ENCODE results near the gene TMEM236. TPM values are rescaled to one million over a fixed set of nuclear protein-coding genes. Genes with fewer than 3 reads are reported as not detected.

TMEM236 gene
- polyA plus RNA-seq, 1 of the 3 experiments (the other 2 are of a cell fraction) = 0.02 TPM

DNA sequence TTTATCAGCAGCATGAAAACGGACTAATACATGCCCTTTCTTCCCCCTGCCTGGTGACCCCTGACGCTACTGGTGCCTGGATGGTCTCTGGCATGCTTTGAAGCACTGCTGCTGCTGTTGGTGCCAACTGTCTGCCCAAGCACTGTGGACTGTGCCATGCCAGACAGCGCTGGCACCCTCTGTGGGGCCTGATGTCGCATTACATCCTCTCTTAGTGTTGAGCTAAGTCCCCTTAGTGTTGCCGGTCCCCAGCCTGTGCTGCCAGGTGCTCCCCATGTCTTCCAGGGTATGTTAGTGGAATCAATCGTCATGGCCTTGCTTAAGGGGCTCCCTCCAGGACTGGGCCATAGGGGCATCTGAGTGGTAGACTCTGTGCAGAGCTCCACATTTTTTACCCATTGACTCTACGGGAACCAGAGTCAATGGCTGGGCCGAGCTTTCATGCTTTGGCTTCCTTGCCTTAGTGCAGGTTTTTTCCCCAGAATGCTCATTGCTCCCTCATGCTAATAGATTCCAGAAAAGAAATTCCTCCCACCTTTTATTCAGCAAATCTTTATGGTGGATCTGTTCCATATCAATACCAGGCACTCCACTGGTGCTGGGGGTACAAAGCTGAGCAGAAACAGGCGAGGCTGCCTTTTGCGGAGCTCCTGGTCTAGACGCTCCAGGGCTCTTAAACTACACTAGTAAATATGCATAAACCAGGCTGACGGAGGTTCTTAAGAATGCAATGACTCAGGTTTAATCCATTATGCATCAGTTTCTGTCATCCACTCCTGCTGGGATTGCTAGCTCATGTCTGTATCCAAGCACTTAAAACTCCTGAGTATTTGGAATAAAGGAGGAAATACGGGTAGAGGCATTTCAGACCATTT lies 35.3 kb downstream of the TMEM236 start (continued):
- TF ChIP-seq RFX5 (IDR thresholded peaks at IDR 0.05; ENCODE audit: low read length) (peak; percentile 28; the same call in 1 of the 2 replicates), FOSL2 (IDR thresholded peaks at IDR 0.05; ENCODE audit: borderline replicate concordance, low read depth) (peak; percentile 97), SIN3A (IDR thresholded peaks at IDR 0.05; ENCODE audit: borderline replicate concordance, low read depth, low read length) (peak; percentile 46; the same call in 1 of the 2 replicates)
- TF ChIP-seq, protein P1, sequence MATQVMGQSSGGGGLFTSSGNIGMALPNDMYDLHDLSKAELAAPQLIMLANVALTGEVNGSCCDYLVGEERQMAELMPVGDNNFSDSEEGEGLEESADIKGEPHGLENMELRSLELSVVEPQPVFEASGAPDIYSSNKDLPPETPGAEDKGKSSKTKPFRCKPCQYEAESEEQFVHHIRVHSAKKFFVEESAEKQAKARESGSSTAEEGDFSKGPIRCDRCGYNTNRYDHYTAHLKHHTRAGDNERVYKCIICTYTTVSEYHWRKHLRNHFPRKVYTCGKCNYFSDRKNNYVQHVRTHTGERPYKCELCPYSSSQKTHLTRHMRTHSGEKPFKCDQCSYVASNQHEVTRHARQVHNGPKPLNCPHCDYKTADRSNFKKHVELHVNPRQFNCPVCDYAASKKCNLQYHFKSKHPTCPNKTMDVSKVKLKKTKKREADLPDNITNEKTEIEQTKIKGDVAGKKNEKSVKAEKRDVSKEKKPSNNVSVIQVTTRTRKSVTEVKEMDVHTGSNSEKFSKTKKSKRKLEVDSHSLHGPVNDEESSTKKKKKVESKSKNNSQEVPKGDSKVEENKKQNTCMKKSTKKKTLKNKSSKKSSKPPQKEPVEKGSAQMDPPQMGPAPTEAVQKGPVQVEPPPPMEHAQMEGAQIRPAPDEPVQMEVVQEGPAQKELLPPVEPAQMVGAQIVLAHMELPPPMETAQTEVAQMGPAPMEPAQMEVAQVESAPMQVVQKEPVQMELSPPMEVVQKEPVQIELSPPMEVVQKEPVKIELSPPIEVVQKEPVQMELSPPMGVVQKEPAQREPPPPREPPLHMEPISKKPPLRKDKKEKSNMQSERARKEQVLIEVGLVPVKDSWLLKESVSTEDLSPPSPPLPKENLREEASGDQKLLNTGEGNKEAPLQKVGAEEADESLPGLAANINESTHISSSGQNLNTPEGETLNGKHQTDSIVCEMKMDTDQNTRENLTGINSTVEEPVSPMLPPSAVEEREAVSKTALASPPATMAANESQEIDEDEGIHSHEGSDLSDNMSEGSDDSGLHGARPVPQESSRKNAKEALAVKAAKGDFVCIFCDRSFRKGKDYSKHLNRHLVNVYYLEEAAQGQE (IDR thresholded peaks at IDR 0.05; ENCODE audit: low read depth, low read length) = peak; percentile 60
- TF ChIP-seq, protein P2, sequence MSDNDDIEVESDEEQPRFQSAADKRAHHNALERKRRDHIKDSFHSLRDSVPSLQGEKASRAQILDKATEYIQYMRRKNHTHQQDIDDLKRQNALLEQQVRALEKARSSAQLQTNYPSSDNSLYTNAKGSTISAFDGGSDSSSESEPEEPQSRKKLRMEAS (IDR thresholded peaks at IDR 0.05; ENCODE audit: low read depth) = peak; percentile 52; the same call in 1 of the 2 replicates
- TF ChIP-seq, protein P3, sequence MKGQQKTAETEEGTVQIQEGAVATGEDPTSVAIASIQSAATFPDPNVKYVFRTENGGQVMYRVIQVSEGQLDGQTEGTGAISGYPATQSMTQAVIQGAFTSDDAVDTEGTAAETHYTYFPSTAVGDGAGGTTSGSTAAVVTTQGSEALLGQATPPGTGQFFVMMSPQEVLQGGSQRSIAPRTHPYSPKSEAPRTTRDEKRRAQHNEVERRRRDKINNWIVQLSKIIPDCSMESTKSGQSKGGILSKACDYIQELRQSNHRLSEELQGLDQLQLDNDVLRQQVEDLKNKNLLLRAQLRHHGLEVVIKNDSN (IDR thresholded peaks at IDR 0.05; ENCODE audit: borderline replicate concordance, low read depth) = no peak

DNA sequence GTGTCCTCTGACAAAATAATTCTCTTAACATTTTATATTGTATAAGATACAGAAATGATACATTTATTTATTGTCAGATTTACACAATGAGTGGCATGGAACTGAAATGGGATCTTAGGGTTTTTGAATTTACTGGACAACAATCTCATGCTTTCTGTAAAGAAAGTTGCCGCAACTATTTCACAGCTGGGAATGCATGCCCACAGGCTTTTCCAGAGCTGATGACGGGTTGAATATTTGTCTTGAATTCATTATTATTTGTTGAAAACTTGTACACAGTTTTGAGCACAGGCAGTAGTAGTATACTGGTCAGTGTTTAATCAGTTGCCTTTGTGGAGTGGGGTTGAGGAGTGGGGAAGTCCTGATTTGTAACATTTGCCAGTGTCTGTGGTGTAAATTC lies 36.6 kb downstream of the TMEM236 start:
- H3K27me3 ChIP-seq (ENCODE audit: insufficient read depth) = no peaks in the 10 kb centered on the region
- WGBS (ENCODE audit: low lambda C conversion rate) = 100% methylated on average over 2 of the region's 2 CpGs
- no peaks in the 10 kb centered on the region for H3K36me3 ChIP-seq (replicated peaks in 1 of 2; ENCODE audit: control insufficient read depth in 1 of 2, insufficient read depth in 2 of 2, low read length in 1 of 2)
- no peaks in the 10 kb centered on the region for H3K9me3 ChIP-seq
- no peak overlapping the region for H3K4me2 ChIP-seq
- CTCF ChIA-PET = no interaction called here
- POLR2A ChIA-PET = no interaction called here
- peaks cover 7 to 27% of the 10 kb centered on the region in 2 experiments; a peak in 3 of 4 replicates for H3K4me1 ChIP-seq (ENCODE audit: control insufficient read depth in 1 of 2, insufficient read depth in 2 of 2, low read depth in 1 of 2, low read length in 1 of 2)
- H2AFZ ChIP-seq (ENCODE audit: low read depth) = peak overlapping the region; percentile 9; the same call in 1 of the 2 replicates
- TF ChIP-seq, protein P4, sequence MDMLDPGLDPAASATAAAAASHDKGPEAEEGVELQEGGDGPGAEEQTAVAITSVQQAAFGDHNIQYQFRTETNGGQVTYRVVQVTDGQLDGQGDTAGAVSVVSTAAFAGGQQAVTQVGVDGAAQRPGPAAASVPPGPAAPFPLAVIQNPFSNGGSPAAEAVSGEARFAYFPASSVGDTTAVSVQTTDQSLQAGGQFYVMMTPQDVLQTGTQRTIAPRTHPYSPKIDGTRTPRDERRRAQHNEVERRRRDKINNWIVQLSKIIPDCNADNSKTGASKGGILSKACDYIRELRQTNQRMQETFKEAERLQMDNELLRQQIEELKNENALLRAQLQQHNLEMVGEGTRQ (IDR thresholded peaks at IDR 0.05; ENCODE audit: borderline replicate concordance, low read depth, low read length) = no peak
- TF ChIP-seq EP300 (IDR thresholded peaks at IDR 0.05; ENCODE audit: borderline replicate concordance in 1 of 2, low read depth in 1 of 2, low read length in 1 of 2) = no peak
- no peak for TF ChIP-seq EZH2phosphoT487 (IDR thresholded peaks at IDR 0.05; ENCODE audit: borderline replicate concordance, low read depth)
- H3K4me3 ChIP-seq (ENCODE audit: low read depth in 2 of 2, low read length in 1 of 2) = no peak overlapping the region
- H3F3A ChIP-seq (replicated peaks; ENCODE audit: insufficient read depth) = peaks cover 41% of the 10 kb centered on the region
- H4K20me1 ChIP-seq (ENCODE audit: insufficient read depth) = no peaks in the 10 kb centered on the region
- H3K9me2 ChIP-seq = no peaks in the 10 kb centered on the region
- no peak overlapping the region for H3K27ac ChIP-seq (ENCODE audit: low read depth in 2 of 2, low read length in 1 of 2)
- H3K9ac ChIP-seq = no peak overlapping the region
- H3K79me2 ChIP-seq (ENCODE audit: insufficient read depth) = no peaks in the 10 kb centered on the region
- no peak for DNase-seq

Data from SK-N-SH (cell line).